Erythroblast (primary cell): Measurements from ENCODE around the gene CDK17.
"Not testable (repeated sequence)": the region's sequence is repeated elsewhere in the genome, so short reads cannot be mapped to it uniquely, and the experiment has no call there.

Experiments
- GATA1 ChIP-seq: IDR thresholded peaks from 2 replicates; pipeline ENCODE4 v1.6.1; 2011; ENCODE audit warnings: low read depth, mild to moderate bottlenecking, control low read depth, low read length, moderate library complexity
- POLR2A ChIP-seq: IDR thresholded peaks from 2 replicates; pipeline ENCODE4 v1.6.1; 2011; ENCODE audit warnings: mild to moderate bottlenecking, low read length

DNA sequence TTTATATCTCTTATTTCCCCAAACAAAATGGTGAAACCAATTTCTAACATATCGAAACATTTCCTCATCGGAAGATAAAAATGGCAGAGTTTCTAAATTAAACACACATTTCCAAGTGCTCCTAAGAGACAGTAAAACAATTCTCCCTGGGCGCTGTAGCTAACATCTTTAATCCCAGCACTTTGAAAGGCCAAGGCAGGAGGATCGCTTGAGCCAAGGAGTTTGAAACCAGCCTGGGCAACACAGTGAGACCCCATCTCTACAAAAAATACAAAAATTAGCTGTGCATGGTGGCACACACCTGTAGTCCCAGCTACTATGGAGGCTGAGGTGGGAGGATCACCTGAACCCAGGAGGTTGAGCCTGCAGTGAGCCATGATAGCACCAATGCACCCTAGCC is 20.5 kb downstream of the CDK17 start:
- not testable (repeated sequence) for TF ChIP-seq POLR2A, GATA1
